ENCODE measurements around the gene CHD6.

CHD6 gene

GRCh38 chr20:41499961-41500725 is 118.0 kb downstream of the CHD6 start:
- DNase-seq, result no peak

- no peak for DNase-seq
Measured at GRCh38 chr20:41499064-41499463, 119.1 kb downstream of the CHD6 start.

- no peak for DNase-seq
Measured at GRCh38 chr20:41497186-41497895, 120.8 kb downstream of the CHD6 start.

GRCh38 chr20:41494451-41494850 is 123.7 kb downstream of the CHD6 start:
- no peak for DNase-seq

- no peak for DNase-seq
Measured at GRCh38 chr20:41483553-41483930, 134.6 kb downstream of the CHD6 start.

- DNase-seq, result no peak
Measured at GRCh38 chr20:41482647-41483552, 135.3 kb downstream of the CHD6 start.

GRCh38 chr20:41480054-41480770 is 138.0 kb downstream of the CHD6 start:
- DNase-seq, result no peak

- DNase-seq, result no peak
Measured at GRCh38 chr20:41479113-41479512, 139.1 kb downstream of the CHD6 start.

DNA sequence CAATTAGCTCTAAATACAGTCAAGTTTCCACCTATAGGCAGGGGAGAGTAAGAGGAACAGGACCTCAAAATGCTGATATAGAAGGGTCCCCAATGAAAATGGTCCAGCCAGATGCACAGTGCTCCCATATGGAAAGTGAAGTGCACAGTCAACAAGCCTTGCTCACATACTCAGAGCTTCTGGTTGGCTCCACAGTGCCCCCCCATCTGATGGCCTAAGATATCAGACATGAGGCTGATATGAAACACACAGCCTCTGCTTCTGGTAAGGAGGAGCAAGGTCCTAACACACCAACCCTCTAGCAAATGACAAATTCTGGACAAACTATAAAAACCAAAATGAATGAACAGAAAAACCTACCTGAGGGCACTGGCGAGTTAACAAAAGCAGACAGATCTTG is 140.2 kb downstream of the CHD6 start:
- no peak for DNase-seq

- no peak for DNase-seq
Measured at GRCh38 chr20:41476446-41476845, 141.7 kb downstream of the CHD6 start.

DNA sequence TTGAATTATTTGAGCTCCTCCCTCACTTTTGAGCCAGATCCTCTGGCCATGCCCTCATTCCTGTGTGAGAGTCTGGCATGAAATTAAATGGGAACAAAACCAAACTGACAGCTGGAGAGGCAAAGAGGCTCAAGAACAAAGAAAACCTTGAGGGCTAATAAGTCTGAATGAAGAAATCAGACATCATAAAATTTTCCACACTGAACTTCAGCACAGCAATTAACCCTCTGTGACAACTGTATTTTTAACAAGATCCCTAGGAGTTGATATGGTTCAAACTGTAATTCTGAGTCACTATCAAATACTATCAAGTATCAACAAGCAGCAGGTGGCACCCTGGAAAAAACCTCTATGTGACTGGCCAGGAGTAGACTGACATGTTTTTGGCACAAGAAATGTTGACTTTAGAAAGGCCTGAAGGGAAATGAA is 142.2 kb downstream of the CHD6 start:
- no peak for DNase-seq

DNA sequence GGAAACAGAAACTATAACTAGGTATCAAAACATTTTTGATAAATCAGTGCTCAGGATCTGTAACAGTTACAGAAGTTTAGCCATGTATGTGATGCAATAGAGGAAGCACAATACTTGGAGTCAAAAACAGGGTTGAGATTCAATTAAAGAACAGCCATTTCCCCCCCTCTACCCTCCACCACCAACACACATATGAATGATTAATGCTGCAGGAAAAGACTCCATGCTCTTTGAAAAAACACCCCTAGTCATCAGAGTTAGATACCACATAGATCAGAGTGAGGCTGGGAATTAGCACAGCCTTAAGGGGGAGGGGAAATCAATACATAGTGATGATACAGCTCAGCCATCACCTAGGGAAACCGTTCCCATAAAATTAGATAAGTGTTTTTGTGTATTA is 142.7 kb downstream of the CHD6 start:
- no peak for DNase-seq

GRCh38 chr20:41470362-41471095 is 147.6 kb downstream of the CHD6 start:
- no peak for DNase-seq

GRCh38 chr20:41469868-41470267 is 148.3 kb downstream of the CHD6 start:
- no peak for DNase-seq

- no peak for DNase-seq
Measured at GRCh38 chr20:41468994-41469600, 149.1 kb downstream of the CHD6 start.

DNA sequence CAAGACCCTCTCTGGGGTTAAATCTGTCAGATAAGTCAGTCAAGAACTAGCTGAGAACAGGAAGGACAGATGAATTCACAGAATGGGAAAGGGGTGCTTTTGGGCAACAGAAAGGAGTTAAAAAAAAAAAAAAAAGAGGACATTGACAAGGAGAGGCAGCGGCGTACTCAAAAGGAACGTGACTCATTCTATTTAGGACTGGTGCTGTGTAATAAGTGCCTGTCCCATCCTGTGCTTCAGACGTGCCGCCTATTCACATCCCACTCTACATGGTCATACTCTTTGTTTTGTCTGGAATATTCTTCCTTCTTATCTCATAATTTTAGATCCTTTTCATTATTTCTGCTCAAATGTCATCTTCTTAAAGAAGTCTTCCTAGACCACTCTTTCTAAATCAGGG is 150.5 kb downstream of the CHD6 start:
- DNase-seq, result no peak

- DNase-seq, result no peak
Measured at GRCh38 chr20:41467220-41467619, 151.0 kb downstream of the CHD6 start.

- DNase-seq, result no peak
Measured at GRCh38 chr20:41463567-41463966, 154.6 kb downstream of the CHD6 start.

DNA sequence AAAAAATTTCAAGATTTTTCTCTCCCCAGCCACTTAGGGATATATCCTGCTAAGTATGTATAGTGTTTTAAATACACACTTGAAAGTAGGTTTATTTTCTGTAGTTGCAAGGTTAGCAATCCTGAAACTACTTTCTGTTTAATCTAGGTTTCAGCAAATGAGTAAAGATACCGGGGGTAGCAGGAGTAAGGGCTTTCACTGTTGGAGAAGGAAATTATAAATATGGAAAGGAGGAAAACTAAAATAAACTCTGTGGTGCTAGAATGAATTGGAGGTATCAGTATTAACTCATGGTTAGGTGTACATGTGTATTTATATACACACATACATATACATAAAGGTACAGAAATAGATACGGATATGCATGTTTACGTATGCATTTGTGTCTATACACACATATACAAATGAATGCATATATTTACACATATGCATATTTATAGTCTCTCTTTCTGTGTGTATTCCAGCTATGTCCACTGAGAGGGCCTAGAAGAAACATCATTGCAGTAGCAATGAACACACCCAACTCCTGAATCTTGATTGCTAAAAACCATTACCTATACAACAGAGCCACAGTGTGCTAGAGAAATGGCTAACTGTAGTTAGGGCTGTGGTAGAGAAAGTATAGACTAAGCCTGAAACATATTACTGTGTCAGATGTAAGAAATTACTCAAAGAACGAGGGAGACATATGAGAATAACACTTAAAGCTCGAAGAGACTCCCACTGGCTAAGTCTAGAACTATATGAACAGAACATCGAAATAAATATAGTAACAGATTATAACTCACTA is 155.6 kb downstream of the CHD6 start:
- DNase-seq, result no peak

DNA sequence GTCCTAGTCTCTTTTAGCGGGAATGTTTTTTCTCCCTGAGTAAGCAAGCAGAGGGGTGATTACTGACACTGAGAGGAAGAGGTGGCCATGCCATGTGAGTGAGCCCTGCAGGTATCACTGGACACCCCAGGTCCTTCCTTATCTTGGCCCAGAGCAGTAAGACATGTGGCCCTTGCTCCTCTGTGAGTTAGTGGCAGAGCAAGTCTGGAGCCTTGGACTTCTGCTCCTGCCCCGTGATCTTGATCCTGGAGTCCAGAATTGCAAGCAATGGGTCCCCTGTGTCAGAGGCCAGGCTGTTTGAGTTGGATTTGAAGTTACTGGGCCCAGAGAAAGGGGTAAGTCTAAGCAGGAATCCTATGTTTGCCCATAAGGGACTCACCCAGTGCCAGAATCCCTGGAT is 159.4 kb downstream of the CHD6 start:
- DNase-seq, result no peak

All from activated CD4-positive, alpha-beta T cell treated with anti-CD3 and anti-CD28 coated beads for 1 hour (primary cell).